Stimulated activated CD4-positive, alpha-beta T cell treated with anti-CD3 and anti-CD28 coated beads, Interleukin-4, amount 100 ng/mL, for 4 hours (primary cell): Measurements from ENCODE around the gene CCDC50.

Source experiments
- DNase-seq, 2 experiments: peaks; one replicate each; pipeline ENCODE4 v3.0.0-alpha.2; 2020

The CCDC50 gene

GRCh38 chr3:191328962-191329653, at the start of gene CCDC50:
CCDC50 (plus strand) TSS chr3:191329394; CDS start chr3:191329675, 281 bp downstream.
- DNase-seq = peak in 1 of 2 experiments; percentile 19

GRCh38 chr3:191280111-191280510, 49.1 kb upstream of the CCDC50 start:
- no peak for DNase-seq

- no peak for DNase-seq
Measured at GRCh38 chr3:191280882-191281281, 48.3 kb upstream of the CCDC50 start.

GRCh38 chr3:191282251-191283185, 46.7 kb upstream of the CCDC50 start:
- DNase-seq = no peak

- DNase-seq = no peak
Measured at GRCh38 chr3:191283400-191283799, 45.8 kb upstream of the CCDC50 start.

- no peak for DNase-seq
Measured at GRCh38 chr3:191290311-191291025, 38.7 kb upstream of the CCDC50 start.

GRCh38 chr3:191292243-191293015, 36.8 kb upstream of the CCDC50 start:
- no peak for DNase-seq

GRCh38 chr3:191294291-191294690, 34.9 kb upstream of the CCDC50 start:
- DNase-seq = no peak

GRCh38 chr3:191296041-191296541, 33.1 kb upstream of the CCDC50 start:
- no peak for DNase-seq

- DNase-seq = no peak
Measured at GRCh38 chr3:191298846-191299245, 30.3 kb upstream of the CCDC50 start.

GRCh38 chr3:191300422-191300821, 28.8 kb upstream of the CCDC50 start:
- no peak for DNase-seq

GRCh38 chr3:191301017-191301416, 28.2 kb upstream of the CCDC50 start:
- DNase-seq = no peak

GRCh38 chr3:191301782-191302411, 27.3 kb upstream of the CCDC50 start:
- DNase-seq = no peak

- DNase-seq = no peak
Measured at GRCh38 chr3:191302451-191302850, 26.7 kb upstream of the CCDC50 start.

- no peak for DNase-seq
Measured at GRCh38 chr3:191303596-191303995, 25.6 kb upstream of the CCDC50 start.

GRCh38 chr3:191306428-191306827, 22.8 kb upstream of the CCDC50 start:
- DNase-seq = no peak

GRCh38 chr3:191307341-191307740, 21.9 kb upstream of the CCDC50 start:
- DNase-seq = no peak

GRCh38 chr3:191313296-191313695, 15.9 kb upstream of the CCDC50 start:
- DNase-seq = no peak

GRCh38 chr3:191314109-191314728, 15.0 kb upstream of the CCDC50 start:
- no peak for DNase-seq

GRCh38 chr3:191316876-191317603, 12.2 kb upstream of the CCDC50 start:
- no peak for DNase-seq

GRCh38 chr3:191320316-191320715, 8.9 kb upstream of the CCDC50 start:
- DNase-seq = no peak
